Aortic smooth muscle cell (primary cell): ENCODE results near the gene ACR. TPM values are rescaled to one million over a fixed set of nuclear protein-coding genes. Genes with fewer than 3 reads are reported as not detected.

Experiments
- total RNA-seq: library from RNA; depleted of rRNA; stranded (reverse); fragments of >200 nt; gene quantifications from 2 replicates; pipeline ENCODE4 v1.2.3, GENCODE V29; 2014

The ACR gene
- not detected in 2 replicates for total RNA-seq

GRCh38 chr22:50737728-50738648 is at the start of gene ACR:
Gene ACR (plus strand): TSS chr22:50738204. CDS start chr22:50738236, 32 bp downstream.

GRCh38 chr22:50783033-50783879 is 45.3 kb downstream of the ACR start, which contains the start of gene RABL2B:
Gene RABL2B (minus strand): TSS chr22:50783636. CDS start chr22:50782294, 1,342 bp downstream.

Other genes starting within 250 kb of the ACR start
- 24.8 and 29.5 TPM in 2 replicates for gene LMF2, start 230.5 kb upstream of the ACR start, total RNA-seq
- 24.9 and 38.2 TPM in 2 replicates for gene NCAPH2, start 230.0 kb upstream of the ACR start, total RNA-seq
- gene SCO2, start 212.6 kb upstream of the ACR start, total RNA-seq = 0.62 and 2.0 TPM in 2 replicates
- 7.3 and 14.3 TPM in 2 replicates for gene TYMP, start 208.2 kb upstream of the ACR start, total RNA-seq
- gene KLHDC7B, start 192.3 kb upstream of the ACR start, total RNA-seq = under 0.01 TPM in 1 of 2 replicates, not detected in the other
- gene SYCE3, start 175.3 kb upstream of the ACR start, total RNA-seq = 0.79 TPM in 1 of 2 replicates, not detected in the other
- gene CPT1B, start 159.8 kb upstream of the ACR start, total RNA-seq = 1.5 and 2.9 TPM in 2 replicates
- gene CHKB, start 155.4 kb upstream of the ACR start, total RNA-seq = 20.9 and 21.8 TPM in 2 replicates
- 0.12 and 0.13 TPM in 2 replicates for gene MAPK8IP2, start 137.4 kb upstream of the ACR start, total RNA-seq
- 12.4 and 17.2 TPM in 2 replicates for gene ARSA, start 110.1 kb upstream of the ACR start, total RNA-seq
- gene SHANK3, start 65.4 kb upstream of the ACR start, total RNA-seq = 0.62 and 0.79 TPM in 2 replicates
- gene RABL2B, start 45.4 kb downstream of the ACR start, total RNA-seq = 6.1 and 6.9 TPM in 2 replicates